ENCODE measurements around the gene PCDHGA4. TPM values are rescaled to one million over a fixed set of nuclear protein-coding genes. Genes with fewer than 3 reads are reported as not detected.
"Not testable (repeated sequence)": the region's sequence is repeated elsewhere in the genome, so short reads cannot be mapped to it uniquely, and the experiment has no call there.

Gene PCDHGA4
- polyA plus RNA-seq, 10 donors = 1.1 to 1.8 (median 1.3) TPM

- DNase-seq = not testable (repeated sequence)
Observed at GRCh38 chr5:141346017-141346416, 8.8 kb upstream of the PCDHGA4 start.

- no peak for DNase-seq
Observed at GRCh38 chr5:141349917-141350619, 4.8 kb upstream of the PCDHGA4 start, which contains the start of gene PCDHGB1. Gene PCDHGB1 (plus strand): TSS chr5:141350099. CDS start chr5:141350261, 162 bp downstream.

GRCh38 chr5:141351591-141351990, 3.2 kb upstream of the PCDHGA4 start:
- DNase-seq = no peak

GRCh38 chr5:141355641-141356040, 820 bp downstream of the PCDHGA4 start:
- DNase-seq = no peak

GRCh38 chr5:141356133-141356532, 1.3 kb downstream of the PCDHGA4 start:
- DNase-seq = no peak

- DNase-seq = no peak
Observed at GRCh38 chr5:141356950-141357349, 2.1 kb downstream of the PCDHGA4 start.

- peak in 1 of 3 donors; percentile 11 for DNase-seq
Observed at GRCh38 chr5:141359790-141360426, 5.1 kb downstream of the PCDHGA4 start, which contains the start of gene PCDHGB2. Gene PCDHGB2 (plus strand): TSS chr5:141359994. CDS start chr5:141360136, 142 bp downstream.

GRCh38 chr5:141360685-141361084, 5.9 kb downstream of the PCDHGA4 start:
- no peak for DNase-seq

GRCh38 chr5:141362719-141363118, 7.9 kb downstream of the PCDHGA4 start:
- no peak for DNase-seq

GRCh38 chr5:141363952-141364660, 9.3 kb downstream of the PCDHGA4 start, which contains the start of gene PCDHGA5:
Gene PCDHGA5 (plus strand): TSS chr5:141364162. CDS start chr5:141364331, 169 bp downstream.
- DNase-seq = peak in 1 of 3 donors; percentile 17

- no peak for DNase-seq
Observed at GRCh38 chr5:141366016-141366896, 11.4 kb downstream of the PCDHGA4 start.

- peak in 1 of 3 donors; percentile 17 for DNase-seq
Observed at GRCh38 chr5:141369994-141370848, 15.4 kb downstream of the PCDHGA4 start, which contains the start of gene PCDHGB3. Gene PCDHGB3 (plus strand): TSS chr5:141370242. CDS start chr5:141370395, 153 bp downstream.

GRCh38 chr5:141371572-141372475, 17.0 kb downstream of the PCDHGA4 start:
- no peak for DNase-seq

- peak in 1 of 3 donors; percentile 14 for DNase-seq
Observed at GRCh38 chr5:141373673-141374317, 19.0 kb downstream of the PCDHGA4 start, which contains the start of gene PCDHGA6. Gene PCDHGA6 (plus strand): TSS chr5:141373891. CDS start chr5:141374084, 193 bp downstream.

- no peak for DNase-seq
Observed at GRCh38 chr5:141374627-141375026, 19.8 kb downstream of the PCDHGA4 start.

GRCh38 chr5:141375444-141376155, 20.8 kb downstream of the PCDHGA4 start:
- DNase-seq = not testable (repeated sequence)

- DNase-seq = no peak
Observed at GRCh38 chr5:141382469-141383294, 27.9 kb downstream of the PCDHGA4 start, which contains the start of gene PCDHGA7. Gene PCDHGA7 (plus strand): TSS chr5:141382742. CDS start chr5:141382900, 158 bp downstream.
